ENCODE data around the gene SSBP2.

- TF ChIP-seq REST (IDR thresholded peaks at IDR 0.05; ENCODE audit: insufficient replicate concordance, low read depth) (no peak), CTCF (IDR thresholded peaks at IDR 0.05; ENCODE audit: insufficient read depth, low read length) (no peak), POLR2AphosphoS5 (IDR thresholded peaks at IDR 0.05; ENCODE audit: low read depth) (no peak)
Observed at GRCh38 chr5:81786991-81787390, 36.1 kb upstream of the SSBP2 start.

All from HL-60 (cell line).